GM10248 (cell line): ENCODE results near the gene CYGB.

Experiments used
- CTCF ChIA-PET: fragments of 300-600 bp; sonication (Branson Sonifier 250); formaldehyde crosslinking; extraction: SDS; loops from one replicate; lab custom pipeline; 2021; ENCODE audit warnings: antibody characterized with exemption; lab: Yijun Ruan, JAX
- POLR2A ChIA-PET: fragments of 350-650 bp; sonication (Branson Sonifier 250); formaldehyde crosslinking; extraction: SDS; loops from one replicate; lab custom pipeline; 2020; ENCODE audit warnings: antibody characterized with exemption; lab: Yijun Ruan, JAX
- DNase-seq: peaks from one replicate; pipeline ENCODE4 v3.0.0; 2012; ENCODE audit errors: extremely low spot score
- CTCF ChIP-seq: IDR thresholded peaks from 2 replicates; pipeline ENCODE4 v1.5.1; 2012; ENCODE audit warnings: mild to moderate bottlenecking, low read depth; ENCODE audit errors: extremely low read depth, missing control alignments, control extremely low read depth

The CYGB gene

GRCh38 chr17:76497979-76498875 lies 39.3 kb downstream of the CYGB start:
- POLR2A ChIA-PET, result interaction anchor here (0.5 to 0.6 kb wide), 2 partner anchors 13 to 118 kb away, joined by 3 to 5 read pairs; no protein-coding TSS in a partner anchor
- no peak for DNase-seq
- no peak for TF ChIP-seq CTCF
- CTCF ChIA-PET, result interaction anchor here (1.0 to 22.6 kb wide), 8 partner anchors 9 to 198 kb away, joined by 3 to 496 read pairs (median 6); partner anchors contain the start of genes AANAT and UBE2O

GRCh38 chr17:76497699-76497978 lies 39.9 kb downstream of the CYGB start:
- DNase-seq, result no peak
- CTCF ChIA-PET, result interaction anchor here (1.0 to 22.6 kb wide), 7 partner anchors 9 to 100 kb away, joined by 4 to 496 read pairs (median 6); partner anchors contain the start of genes AANAT and UBE2O
- TF ChIP-seq CTCF, result no peak

GRCh38 chr17:76496464-76496863 lies 41.0 kb downstream of the CYGB start:
- CTCF ChIA-PET, result interaction anchor here (1.5 to 22.6 kb wide), 3 partner anchors 11 to 37 kb away, joined by 6 to 496 read pairs (median 7); partner anchors contain the start of genes AANAT and UBE2O
- TF ChIP-seq CTCF, result no peak
- POLR2A ChIA-PET, result no interaction called here
- peak; percentile 56 for DNase-seq

More at GRCh38 chr17:76497699-76497978, 39.9 kb downstream of the CYGB start:
- POLR2A ChIA-PET, result interaction anchor here (0.5 kb wide), 1 partner anchor 12 kb away, joined by 3 read pairs; no protein-coding TSS in a partner anchor

GRCh38 chr17:76495663-76496400 lies 41.7 kb downstream of the CYGB start:
- DNase-seq, result no peak
- ChIA-PET POLR2A (no interaction called here), CTCF (interaction anchor here (1.5 to 22.6 kb wide), 2 partner anchors 11 to 37 kb away, joined by 7 to 496 read pairs; partner anchors contain the start of genes AANAT and UBE2O)
- no peak for TF ChIP-seq CTCF

GRCh38 chr17:76493505-76494167 lies 43.9 kb downstream of the CYGB start:
- no peak for DNase-seq
- no peak for TF ChIP-seq CTCF
- ChIA-PET POLR2A (interaction anchor here (1.1 to 1.6 kb wide), 2 partner anchors 10 to 12 kb away, joined by 4 to 7 read pairs; no protein-coding TSS in a partner anchor), CTCF (interaction anchor here (0.8 to 22.6 kb wide), 13 partner anchors 9 to 372 kb away, joined by 3 to 496 read pairs (median 5); partner anchors contain the start of genes AANAT and UBE2O)
